Superior temporal gyrus (tissue), 1 donor: ENCODE results near the gene KRABD2.
"Not testable (repeated sequence)": the region's sequence is repeated elsewhere in the genome, so short reads cannot be mapped to it uniquely, and the experiment has no call there.

ENCODE experiments used
- DNase-seq: peaks from one replicate; pipeline ENCODE4 v3.0.0-alpha.2; 2016; ENCODE audit errors: extremely low spot score

The KRABD2 gene

GRCh38 chr17:8360751-8361150 is 15.8 kb downstream of the KRABD2 start:
- no peak for DNase-seq

- DNase-seq, result no peak
Measured at GRCh38 chr17:8360260-8360659, 16.2 kb downstream of the KRABD2 start.

- peak; percentile 71 for DNase-seq
Measured at GRCh38 chr17:8359769-8360168, 16.7 kb downstream of the KRABD2 start.

GRCh38 chr17:8357910-8358309 is 18.6 kb downstream of the KRABD2 start:
- no peak for DNase-seq

GRCh38 chr17:8354236-8354635 is 22.3 kb downstream of the KRABD2 start:
- DNase-seq, result no peak

- DNase-seq, result no peak
Measured at GRCh38 chr17:8353736-8354135, 22.8 kb downstream of the KRABD2 start.

GRCh38 chr17:8350339-8350738 is 26.2 kb downstream of the KRABD2 start:
- DNase-seq, result no peak

GRCh38 chr17:8347001-8347400 is 29.5 kb downstream of the KRABD2 start:
- not testable (repeated sequence) for DNase-seq

GRCh38 chr17:8345951-8346665 is 30.4 kb downstream of the KRABD2 start:
- DNase-seq, result no peak

- DNase-seq, result no peak
Measured at GRCh38 chr17:8345052-8345690, 31.3 kb downstream of the KRABD2 start.

GRCh38 chr17:8341456-8341855 is 35.0 kb downstream of the KRABD2 start:
- no peak for DNase-seq

GRCh38 chr17:8339540-8339939 is 37.0 kb downstream of the KRABD2 start, which contains the start of gene ODF4:
ODF4 (plus strand) TSS chr17:8339840; CDS start chr17:8340052, 212 bp downstream.
- no peak for DNase-seq

GRCh38 chr17:8338753-8339140 is 37.8 kb downstream of the KRABD2 start:
- DNase-seq, result no peak

- no peak for DNase-seq
Measured at GRCh38 chr17:8337802-8338752, 38.4 kb downstream of the KRABD2 start.

- DNase-seq, result no peak
Measured at GRCh38 chr17:8333281-8333680, 43.2 kb downstream of the KRABD2 start.

GRCh38 chr17:8332688-8333087 is 43.8 kb downstream of the KRABD2 start:
- no peak for DNase-seq

GRCh38 chr17:8332128-8332527 is 44.4 kb downstream of the KRABD2 start:
- no peak for DNase-seq

- DNase-seq, result no peak
Measured at GRCh38 chr17:8327303-8327649, 49.2 kb downstream of the KRABD2 start.
